Stimulated activated CD4-positive, alpha-beta T cell treated with anti-CD3 and anti-CD28 coated beads, Interleukin-1b, Interleukin-23, amount 100 ng/mL, for 24 hours (primary cell): ENCODE data around the gene ARHGAP10.
"Not testable (repeated sequence)": the region's sequence is repeated elsewhere in the genome, so short reads cannot be mapped to it uniquely, and the experiment has no call there.

ENCODE experiments used
- DNase-seq, 4 experiments: peaks; one replicate each; pipeline ENCODE4 v3.0.0-alpha.2; 2020; ENCODE audit warnings: low read depth in 4 of 4, low spot score in 1 of 4

ARHGAP10 gene

GRCh38 chr4:147980586-147980985 lies 248.7 kb downstream of the ARHGAP10 start:
- DNase-seq: no peak

- DNase-seq: no peak
Observed at GRCh38 chr4:147981305-147981704, 249.4 kb downstream of the ARHGAP10 start.

GRCh38 chr4:147984065-147984777 lies 252.3 kb downstream of the ARHGAP10 start:
- DNase-seq: peak in 1 of 4 experiments; percentile 1

GRCh38 chr4:147984778-147985138 lies 252.9 kb downstream of the ARHGAP10 start:
- DNase-seq: no peak

GRCh38 chr4:147985376-147985775 lies 253.5 kb downstream of the ARHGAP10 start:
- no peak for DNase-seq

- no peak for DNase-seq
Observed at GRCh38 chr4:147987252-147987651, 255.4 kb downstream of the ARHGAP10 start.

GRCh38 chr4:147991543-147992283 lies 259.8 kb downstream of the ARHGAP10 start:
- no peak for DNase-seq

- DNase-seq: no peak
Observed at GRCh38 chr4:147994076-147994475, 262.2 kb downstream of the ARHGAP10 start.

GRCh38 chr4:147994491-147995385 lies 262.9 kb downstream of the ARHGAP10 start:
- no peak for DNase-seq

GRCh38 chr4:147996859-147997258 lies 265.0 kb downstream of the ARHGAP10 start:
- DNase-seq: no peak

GRCh38 chr4:148000038-148000437 lies 268.1 kb downstream of the ARHGAP10 start:
- not testable (repeated sequence) for DNase-seq

GRCh38 chr4:148004228-148004857 lies 272.5 kb downstream of the ARHGAP10 start:
- DNase-seq: no peak

- DNase-seq: no peak
Observed at GRCh38 chr4:148006001-148006400, 274.1 kb downstream of the ARHGAP10 start.

GRCh38 chr4:148007314-148007760 lies 275.4 kb downstream of the ARHGAP10 start:
- DNase-seq: no peak

- no peak for DNase-seq
Observed at GRCh38 chr4:148007792-148008191, 275.9 kb downstream of the ARHGAP10 start.

- DNase-seq: no peak
Observed at GRCh38 chr4:148015058-148015457, 283.2 kb downstream of the ARHGAP10 start.

GRCh38 chr4:148015468-148015867 lies 283.6 kb downstream of the ARHGAP10 start:
- DNase-seq: no peak

GRCh38 chr4:148016063-148016637 lies 284.3 kb downstream of the ARHGAP10 start:
- no peak for DNase-seq

- no peak for DNase-seq
Observed at GRCh38 chr4:148017801-148018200, 285.9 kb downstream of the ARHGAP10 start.

GRCh38 chr4:148021686-148022085 lies 289.8 kb downstream of the ARHGAP10 start:
- DNase-seq: no peak

GRCh38 chr4:148022975-148023374 lies 291.1 kb downstream of the ARHGAP10 start:
- DNase-seq: no peak
